Smooth muscle cell (in vitro differentiated cells): ENCODE data around the gene RCE1. TPM values are rescaled to one million over a fixed set of nuclear protein-coding genes. Genes with fewer than 3 reads are reported as not detected.

Source experiments
- DNase-seq: peaks from one replicate; lab custom pipeline; 2025; ENCODE audit not compliant: unreplicated experiment; lab: John Stamatoyannopoulos, UW
- H2AFZ ChIP-seq: fragments of 200-600 bp; sonication (generic); 2 replicates; pipeline ENCODE4 v1.6.0; 2016; ENCODE audit warnings: antibody characterized with exemption, low read depth, mild to moderate bottlenecking
- H3F3A ChIP-seq: fragments of 200-600 bp; sonication (generic); 2 replicates; pipeline ENCODE4 v1.6.0; 2017; ENCODE audit warnings: antibody characterized with exemption, low read depth
- H3K27ac ChIP-seq: fragments of 200-600 bp; sonication (generic); 2 replicates; pipeline ENCODE4 v1.5.1; 2016; ENCODE audit warnings: low read depth, mild to moderate bottlenecking
- H3K27me3 ChIP-seq: fragments of 200-600 bp; sonication (generic); 2 replicates; pipeline ENCODE4 v1.6.1; 2016; ENCODE audit warnings: low read depth, mild to moderate bottlenecking
- H3K36me3 ChIP-seq: fragments of 200-600 bp; sonication (generic); 2 replicates; pipeline ENCODE4 v1.5.1; 2016; ENCODE audit warnings: low read depth
- H3K4me1 ChIP-seq: fragments of 200-600 bp; sonication (generic); 2 replicates; pipeline ENCODE4 v1.5.1; 2016; ENCODE audit warnings: low read depth
- H3K4me2 ChIP-seq: fragments of 200-600 bp; sonication (generic); 2 replicates; pipeline ENCODE4 v1.6.0; 2016; ENCODE audit warnings: mild to moderate bottlenecking
- H3K4me3 ChIP-seq: fragments of 200-600 bp; sonication (generic); 2 replicates; pipeline ENCODE4 v1.5.1; 2016; ENCODE audit warnings: mild to moderate bottlenecking
- H3K79me2 ChIP-seq: fragments of 200-600 bp; sonication (generic); 2 replicates; pipeline ENCODE4 v1.6.0; 2016; ENCODE audit warnings: low read depth, mild to moderate bottlenecking
- H3K9ac ChIP-seq: fragments of 200-600 bp; sonication (generic); 2 replicates; pipeline ENCODE4 v1.6.0; 2016; ENCODE audit warnings: low read depth
- H3K9me3 ChIP-seq: fragments of 200-600 bp; sonication (generic); replicated peaks from 2 replicates; pipeline ENCODE4 v1.5.1; 2016; ENCODE audit warnings: low read depth
- H4K20me1 ChIP-seq: fragments of 200-600 bp; sonication (generic); 2 replicates; pipeline ENCODE4 v1.6.0; 2016; ENCODE audit warnings: low read depth
- WGBS: methylation state at CpG from one replicate; pipeline ENCODE4 v1.1.7; 2016; ENCODE audit warnings: low lambda C conversion rate; 5-methylcytosine and 5-hydroxymethylcytosine counted together
- polyA plus RNA-seq: library from polyadenylated mRNA; unstranded; fragments of >200 nt; fragmentation: Nextera tagmentation; extraction: Ambion mirVana; gene quantifications from 2 replicates; pipeline ENCODE4 v1.2.1, GENCODE V29; 2016
- total RNA-seq: library from RNA; depleted of rRNA; stranded (reverse); fragments of >200 nt; gene quantifications from 2 replicates; pipeline ENCODE4 v1.2.3, GENCODE V29; 2014
- TF ChIP-seq, protein P1 (sequence below): fragments of 200-600 bp; sonication (generic); IDR thresholded peaks from 2 replicates; pipeline ENCODE4 v1.5.1; 2017; ENCODE audit warnings: borderline replicate concordance, mild to moderate bottlenecking, antibody characterized with exemption; ENCODE audit not compliant: insufficient read depth, poor library complexity, severe bottlenecking

The RCE1 gene
- total and polyA plus RNA-seq, 2 experiments from 2014 or later: 25.2 to 33.5 TPM

DNA sequence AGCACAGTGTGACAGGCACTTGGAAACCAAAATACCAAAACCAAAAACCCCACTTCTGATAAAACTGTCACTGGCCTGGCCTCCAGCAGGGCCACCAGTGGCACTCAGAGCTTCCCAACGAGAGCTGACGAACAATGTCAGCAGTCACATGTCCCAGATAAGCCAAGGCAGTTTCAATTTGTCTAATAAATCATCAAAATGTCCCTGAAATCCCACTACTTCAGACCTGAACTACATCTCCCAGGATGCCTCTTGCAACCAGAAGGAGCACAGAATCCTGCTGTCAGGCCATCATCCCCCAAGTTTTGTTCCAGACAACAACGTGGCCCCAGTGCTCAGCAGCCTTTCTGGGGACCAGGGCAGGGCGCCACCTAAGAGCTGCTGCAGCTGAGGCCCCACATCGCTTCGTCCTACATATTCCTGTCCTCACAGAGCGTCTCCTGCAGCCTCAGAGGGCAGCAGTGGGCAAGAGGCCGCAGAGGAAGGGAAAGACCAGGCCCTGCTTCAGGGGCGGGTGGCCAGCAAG is 38.7 kb downstream of the RCE1 start:
- H3K36me3 ChIP-seq: no peaks in the 10 kb centered on the region
- H3K9me3 ChIP-seq: no peaks in the 10 kb centered on the region
- no peaks in the 10 kb centered on the region for H3F3A ChIP-seq
- H3K4me1 ChIP-seq: peaks cover 6% of the 10 kb centered on the region
- no peak overlapping the region for H3K9ac ChIP-seq
- H3K79me2 ChIP-seq: no peaks in the 10 kb centered on the region
- no peak overlapping the region for H2AFZ ChIP-seq
- H3K4me3 ChIP-seq: no peak overlapping the region
- no peak overlapping the region for H3K27ac ChIP-seq
- H3K4me2 ChIP-seq: no peak overlapping the region
- TF ChIP-seq, protein P1, sequence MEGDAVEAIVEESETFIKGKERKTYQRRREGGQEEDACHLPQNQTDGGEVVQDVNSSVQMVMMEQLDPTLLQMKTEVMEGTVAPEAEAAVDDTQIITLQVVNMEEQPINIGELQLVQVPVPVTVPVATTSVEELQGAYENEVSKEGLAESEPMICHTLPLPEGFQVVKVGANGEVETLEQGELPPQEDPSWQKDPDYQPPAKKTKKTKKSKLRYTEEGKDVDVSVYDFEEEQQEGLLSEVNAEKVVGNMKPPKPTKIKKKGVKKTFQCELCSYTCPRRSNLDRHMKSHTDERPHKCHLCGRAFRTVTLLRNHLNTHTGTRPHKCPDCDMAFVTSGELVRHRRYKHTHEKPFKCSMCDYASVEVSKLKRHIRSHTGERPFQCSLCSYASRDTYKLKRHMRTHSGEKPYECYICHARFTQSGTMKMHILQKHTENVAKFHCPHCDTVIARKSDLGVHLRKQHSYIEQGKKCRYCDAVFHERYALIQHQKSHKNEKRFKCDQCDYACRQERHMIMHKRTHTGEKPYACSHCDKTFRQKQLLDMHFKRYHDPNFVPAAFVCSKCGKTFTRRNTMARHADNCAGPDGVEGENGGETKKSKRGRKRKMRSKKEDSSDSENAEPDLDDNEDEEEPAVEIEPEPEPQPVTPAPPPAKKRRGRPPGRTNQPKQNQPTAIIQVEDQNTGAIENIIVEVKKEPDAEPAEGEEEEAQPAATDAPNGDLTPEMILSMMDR: no peak
- H3K27me3 ChIP-seq: no peaks in the 10 kb centered on the region
- 88% methylated on average over 9 of the region's 9 CpGs for WGBS
- peaks cover 17% of the 10 kb centered on the region for H4K20me1 ChIP-seq
- no peak for DNase-seq

DNA sequence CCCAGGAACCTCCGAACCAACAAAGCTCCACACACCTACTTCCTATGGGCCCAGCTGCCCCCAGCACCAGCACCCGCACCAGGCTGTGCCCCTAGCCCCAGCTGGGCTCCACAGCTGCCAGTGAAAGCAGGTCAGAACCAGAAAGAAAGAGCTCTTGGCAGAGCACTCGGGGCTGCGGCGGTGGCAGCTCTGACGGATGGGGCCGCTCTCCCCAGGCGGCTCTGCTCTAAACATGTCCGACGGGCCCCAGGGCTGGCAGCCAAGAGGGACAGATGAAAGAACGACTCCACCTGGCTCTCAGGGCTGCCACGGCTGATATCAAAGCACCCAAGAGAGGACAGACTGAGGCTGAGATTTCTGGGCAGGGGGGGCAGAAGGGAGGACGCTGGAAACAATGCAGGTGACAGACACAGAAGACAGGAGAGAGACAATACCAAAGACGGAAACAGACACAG is 39.3 kb downstream of the RCE1 start:
- Histone ChIP-seq H3K9ac (no peak overlapping the region), H3K9me3 (no peaks in the 10 kb centered on the region), H4K20me1 (peaks cover 17% of the 10 kb centered on the region), H3K4me1 (peaks cover 6% of the 10 kb centered on the region), H2AFZ (no peak overlapping the region), H3K27me3 (no peaks in the 10 kb centered on the region), H3K27ac (no peak overlapping the region), H3K4me3 (no peak overlapping the region), H3K4me2 (no peak overlapping the region), H3F3A (no peaks in the 10 kb centered on the region), H3K79me2 (no peaks in the 10 kb centered on the region), H3K36me3 (no peaks in the 10 kb centered on the region)
- DNase-seq: no peak
- 89% methylated on average over 14 of the region's 14 CpGs for WGBS
- TF ChIP-seq, protein P1: no peak

DNA sequence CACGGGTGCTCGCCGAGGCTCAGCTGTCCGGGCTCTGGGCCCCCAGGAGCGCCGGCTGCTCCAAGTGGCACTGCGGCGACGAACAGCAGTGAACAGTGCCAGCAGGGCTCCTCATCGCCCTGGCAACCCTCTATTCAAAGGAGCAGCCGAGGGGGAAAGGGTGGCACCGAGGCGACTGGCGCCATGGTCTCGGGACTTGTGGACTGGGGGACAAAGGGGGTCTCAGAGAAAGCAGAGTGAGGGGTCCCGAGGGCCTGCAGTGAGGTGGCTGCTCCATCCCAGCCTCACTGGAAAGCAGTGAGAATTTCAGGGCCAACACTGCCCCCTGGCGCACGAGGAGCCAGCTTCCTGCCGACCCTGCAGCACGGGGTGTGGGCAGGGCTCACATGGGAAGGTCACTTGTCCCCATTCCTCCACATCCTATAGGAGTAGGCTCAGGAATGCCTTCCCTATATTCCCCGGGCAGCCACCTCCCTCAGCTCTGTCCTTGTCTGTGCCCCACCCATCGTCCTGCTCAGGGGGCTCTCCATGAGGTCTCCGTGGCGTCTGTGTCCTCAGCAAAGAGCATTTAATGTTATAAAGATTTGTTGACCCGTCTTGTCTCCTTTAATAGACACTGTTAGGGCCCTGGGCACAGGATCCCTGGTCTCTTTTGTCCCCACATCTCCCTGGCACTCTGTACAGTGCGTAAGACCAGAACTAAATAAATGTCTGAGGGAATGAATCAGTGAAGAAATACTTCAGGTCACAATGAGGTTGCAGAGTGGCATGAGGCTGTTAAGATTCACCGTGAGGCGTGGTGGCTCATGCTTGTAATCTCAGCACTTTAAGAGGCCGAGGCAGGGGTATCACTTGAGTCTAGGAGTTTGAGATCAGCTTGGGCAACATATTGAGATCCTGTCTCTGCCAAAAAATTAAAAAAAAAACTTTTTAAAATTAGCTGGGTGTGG is 40.0 kb downstream of the RCE1 start:
- Histone ChIP-seq H3K36me3 (no peaks in the 10 kb centered on the region), H3K4me3 (no peak overlapping the region), H4K20me1 (peaks cover 13% of the 10 kb centered on the region), H3K9me3 (no peaks in the 10 kb centered on the region), H2AFZ (no peak overlapping the region), H3K9ac (no peak overlapping the region), H3K27me3 (no peaks in the 10 kb centered on the region), H3K27ac (peak overlapping the region; percentile 37), H3F3A (no peaks in the 10 kb centered on the region), H3K4me1 (peaks cover 6% of the 10 kb centered on the region), H3K79me2 (no peaks in the 10 kb centered on the region), H3K4me2 (peak overlapping the region; percentile 41)
- 54% methylated on average over 29 of the region's 29 CpGs for WGBS
- TF ChIP-seq, protein P1: peak; percentile 65
- DNase-seq: no peak
